GM19023 (cell line): ENCODE data around the gene CD40LG.

ENCODE experiments used
- ATAC-seq: cut with Tn5 transposase; IDR thresholded peaks from one replicate; pipeline ENCODE4 v1.9.1; 2021; ENCODE audit warnings: mild to moderate bottlenecking, moderate library complexity; ENCODE audit not compliant: unreplicated experiment

CD40LG gene

GRCh38 chrX:136692271-136692670 lies 44.3 kb downstream of the CD40LG start:
- no peak for ATAC-seq

GRCh38 chrX:136694431-136695087 lies 46.6 kb downstream of the CD40LG start:
- ATAC-seq = peak; percentile 67

GRCh38 chrX:136697156-136697555 lies 49.2 kb downstream of the CD40LG start:
- ATAC-seq = no peak

- ATAC-seq = no peak
Observed at GRCh38 chrX:136708348-136708747, 60.4 kb downstream of the CD40LG start.
